GM10248 (cell line): ENCODE data around the gene WIPI1.
"Not testable (repeated sequence)": the region's sequence is repeated elsewhere in the genome, so short reads cannot be mapped to it uniquely, and the experiment has no call there.

Source experiments
- CTCF ChIA-PET: fragments of 300-600 bp; sonication (Branson Sonifier 250); formaldehyde crosslinking; extraction: SDS; loops from one replicate; lab custom pipeline; 2021; ENCODE audit warnings: antibody characterized with exemption; lab: Yijun Ruan, JAX
- POLR2A ChIA-PET: fragments of 350-650 bp; sonication (Branson Sonifier 250); formaldehyde crosslinking; extraction: SDS; loops from one replicate; lab custom pipeline; 2020; ENCODE audit warnings: antibody characterized with exemption; lab: Yijun Ruan, JAX
- DNase-seq: peaks from one replicate; pipeline ENCODE4 v3.0.0; 2012; ENCODE audit errors: extremely low spot score
- CTCF ChIP-seq: IDR thresholded peaks from 2 replicates; pipeline ENCODE4 v1.5.1; 2012; ENCODE audit warnings: mild to moderate bottlenecking, low read depth; ENCODE audit errors: extremely low read depth, missing control alignments, control extremely low read depth

The WIPI1 gene

GRCh38 chr17:68497885-68498319 is 40.6 kb upstream of the WIPI1 start:
- no peak for TF ChIP-seq CTCF
- peak; percentile 82 for DNase-seq
- POLR2A ChIA-PET = interaction anchor here (0.8 kb wide), 1 partner anchor 20 kb away, joined by 3 read pairs; no protein-coding TSS in a partner anchor
- CTCF ChIA-PET = interaction anchor here (0.9 to 2.5 kb wide), 10 partner anchors 12 to 61 kb away, joined by 3 to 8 read pairs (median 4); partner anchors contain the start of gene PRKAR1A

GRCh38 chr17:68495081-68495480 is 37.8 kb upstream of the WIPI1 start:
- no peak for TF ChIP-seq CTCF
- ChIA-PET CTCF (interaction anchor here (1.2 to 2.4 kb wide), 2 partner anchors 28 to 606 kb away, joined by 3 to 11 read pairs; no protein-coding TSS in a partner anchor), POLR2A (no interaction called here)
- no peak for DNase-seq

DNA sequence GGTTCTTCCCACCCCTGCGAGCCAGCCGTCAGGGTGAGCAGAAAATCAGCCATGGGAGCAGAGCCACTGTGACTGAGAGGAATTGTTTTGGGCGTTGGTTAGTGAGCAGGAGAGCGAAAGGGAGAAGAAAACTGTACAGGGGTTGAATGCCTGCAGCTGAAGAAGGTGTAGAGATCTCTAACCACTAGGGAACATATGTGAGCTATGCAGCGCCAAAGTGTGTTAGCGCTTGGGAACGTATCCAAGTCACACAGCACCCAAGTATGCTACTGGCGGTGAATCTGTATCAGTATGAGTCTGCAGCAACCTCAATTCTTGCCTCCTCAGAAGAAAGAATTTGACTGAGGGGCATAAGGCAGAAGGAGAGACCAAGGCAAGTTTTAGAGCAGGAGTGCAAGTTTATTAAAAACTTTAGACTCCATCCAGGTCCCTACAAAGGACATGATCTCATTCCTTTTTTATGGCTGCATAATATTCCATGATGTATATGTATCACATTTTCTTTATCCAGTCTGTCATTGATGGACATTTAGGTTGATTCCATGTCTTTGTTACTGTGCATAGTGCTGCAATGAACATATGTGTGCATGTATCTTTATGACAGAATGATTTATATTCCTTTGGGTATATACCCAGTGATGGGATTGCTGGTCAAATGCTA is 35.2 kb upstream of the WIPI1 start:
- POLR2A ChIA-PET, CTCF ChIA-PET, DNase-seq: not testable (repeated sequence)

GRCh38 chr17:68491381-68492231 is 34.3 kb upstream of the WIPI1 start:
- TF ChIP-seq CTCF = no peak
- POLR2A ChIA-PET = no interaction called here
- CTCF ChIA-PET = interaction anchor here (1.1 kb wide), 1 partner anchor 48 kb away, joined by 3 read pairs; no protein-coding TSS in a partner anchor
- DNase-seq = no peak

DNA sequence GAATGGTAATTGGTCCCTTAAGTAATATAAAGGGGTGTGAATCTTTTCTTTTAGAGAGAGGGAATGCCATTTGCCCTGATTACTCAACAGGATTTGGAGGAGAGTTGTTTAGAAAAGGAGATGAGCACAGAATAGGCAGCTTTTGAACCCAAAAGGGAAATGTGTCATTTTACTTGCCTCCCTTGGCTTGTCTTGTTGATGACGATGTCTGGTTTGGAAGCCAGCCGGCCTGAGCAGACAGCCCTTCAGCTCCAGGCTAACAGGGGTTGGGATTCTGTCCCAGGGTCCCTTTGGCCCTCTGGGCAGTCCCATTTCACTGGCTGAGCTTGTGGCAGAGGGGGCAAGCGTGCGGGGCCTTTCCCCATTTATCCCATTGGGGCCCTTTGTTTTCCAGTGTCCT is 32.6 kb upstream of the WIPI1 start:
- TF ChIP-seq CTCF = no peak
- no peak for DNase-seq
- CTCF ChIA-PET = interaction anchor here (0.9 kb wide), 1 partner anchor 24 kb away, joined by 3 read pairs; no protein-coding TSS in a partner anchor
- POLR2A ChIA-PET = no interaction called here

DNA sequence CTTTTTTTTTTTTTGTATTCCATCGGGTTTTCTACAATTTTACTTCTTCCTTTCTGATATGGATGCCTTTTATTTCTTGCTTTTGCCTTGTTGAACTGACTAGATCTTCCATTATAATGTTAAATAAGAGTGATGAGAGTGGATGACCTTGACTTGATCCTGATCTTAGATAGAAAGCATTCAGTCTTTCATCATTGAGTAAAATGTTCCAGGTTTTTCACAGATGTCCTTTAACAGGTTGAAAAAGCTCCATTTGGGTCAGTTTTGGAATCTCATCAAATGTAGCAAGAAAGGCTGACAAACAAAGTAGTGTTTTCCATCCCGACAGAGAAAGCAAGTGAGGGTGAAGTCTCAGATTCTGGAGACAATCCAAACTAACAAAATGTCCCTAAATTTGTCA is 27.2 kb upstream of the WIPI1 start:
- no peak for TF ChIP-seq CTCF
- POLR2A ChIA-PET = no interaction called here
- DNase-seq = no peak
- CTCF ChIA-PET = interaction anchor here (1.5 to 2.6 kb wide), 3 partner anchors 10 to 18 kb away, joined by 4 to 12 read pairs (median 5); no protein-coding TSS in a partner anchor

DNA sequence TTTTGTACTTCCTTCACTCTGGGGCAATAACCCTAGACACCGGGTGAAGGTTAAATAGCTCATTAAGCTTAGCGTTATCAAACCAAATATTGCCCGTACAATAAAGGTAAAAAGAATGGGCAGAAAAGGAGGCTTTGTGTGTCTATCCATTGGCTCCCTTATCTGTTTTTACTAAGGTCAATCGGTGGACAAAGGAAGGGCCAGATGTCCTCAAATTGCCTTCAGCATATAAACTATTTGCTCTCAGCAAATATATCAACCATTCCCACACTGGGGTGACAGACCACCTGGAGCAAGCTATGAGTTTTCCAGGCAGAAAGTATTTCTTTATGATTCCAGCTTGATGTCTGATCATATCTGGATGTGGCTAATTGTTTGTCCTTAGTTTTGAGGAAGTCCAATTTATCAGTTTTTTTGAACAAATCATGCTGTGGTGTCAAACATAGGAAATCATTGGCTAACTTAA is 25.3 kb upstream of the WIPI1 start:
- ChIA-PET POLR2A (no interaction called here), CTCF (interaction anchor here (0.6 to 3.2 kb wide), 3 partner anchors 13 to 17 kb away, joined by 3 to 11 read pairs (median 5); no protein-coding TSS in a partner anchor)
- TF ChIP-seq CTCF = no peak
- DNase-seq = no peak
